Cardiac ventricle fibroblast (primary cell): ENCODE results near the gene CCDC14. TPM values are rescaled to one million over a fixed set of nuclear protein-coding genes. Genes with fewer than 3 reads are reported as not detected.

ENCODE experiments used
- total RNA-seq: library from RNA; depleted of rRNA; stranded (reverse); fragments of >200 nt; gene quantifications from 2 replicates; pipeline ENCODE4 v1.2.3, GENCODE V29; 2015

Gene CCDC14
- 6.0 and 9.6 TPM in 2 replicates for total RNA-seq

GRCh38 chr3:123960781-123961507, at the start of gene CCDC14:
CCDC14 (minus strand) TSS chr3:123961229; CDS start chr3:123961173, 56 bp downstream.

GRCh38 chr3:123991730-123992588, 30.9 kb upstream of the CCDC14 start, which contains the start of gene ROPN1:
ROPN1 (minus strand) TSS chr3:123992124; CDS start chr3:123980481, 11,643 bp downstream.

GRCh38 chr3:123884203-123884831, 76.7 kb downstream of the CCDC14 start, which contains the start of gene MYLK:
MYLK (minus strand) TSS chr3:123884332; CDS start chr3:123793841, 90,491 bp downstream.

Other genes starting within 250 kb of the CCDC14 start
- gene MYLK, start 76.9 kb downstream of the CCDC14 start, total RNA-seq = 2.8 and 5.9 TPM in 2 replicates
- not detected in 2 replicates for gene ROPN1, start 30.9 kb upstream of the CCDC14 start, total RNA-seq
- 4.2 and 5.8 TPM in 2 replicates for gene KALRN, start 72.1 kb upstream of the CCDC14 start, total RNA-seq